Fibroblast of pulmonary artery (primary cell): ENCODE measurements around the gene ARL4D.

ENCODE experiments used
- DNase-seq: peaks from one replicate; pipeline ENCODE4 v3.0.0-alpha.2; 2010; ENCODE audit warnings: low read depth
- H3K4me3 ChIP-seq: replicated peaks from 2 replicates; pipeline ENCODE4 v1.5.1; 2011; ENCODE audit warnings: low read depth, mild to moderate bottlenecking, control low read depth, low read length, moderate library complexity
- TF ChIP-seq, protein P1 (sequence below): IDR thresholded peaks from 2 replicates; pipeline ENCODE4 v1.5.1; 2011; ENCODE audit warnings: mild to moderate bottlenecking, control low read depth, low read length, inconsistent platforms; ENCODE audit errors: missing control alignments

The ARL4D gene

DNA sequence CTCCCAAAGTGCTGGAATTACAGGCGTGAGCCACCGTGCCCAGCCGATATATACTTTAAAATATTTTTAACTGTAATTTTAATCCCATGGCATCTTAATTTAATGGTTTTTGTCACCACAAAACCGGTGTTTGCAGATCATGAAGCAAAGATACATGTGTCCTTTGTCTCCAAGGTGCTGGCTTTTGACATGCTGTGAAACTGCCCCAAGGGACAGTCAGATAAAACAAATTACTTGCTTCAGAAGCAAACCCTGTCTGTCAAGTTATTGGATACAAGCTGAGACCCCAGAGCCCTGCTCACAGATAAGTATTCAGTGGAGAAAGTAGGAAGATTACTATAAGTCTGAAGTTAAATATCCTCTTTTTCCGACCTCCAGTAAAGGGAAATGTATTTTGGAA is 39.8 kb downstream of the ARL4D start:
- no peak overlapping the region for H3K4me3 ChIP-seq
- no peak for DNase-seq
- TF ChIP-seq, protein P1, sequence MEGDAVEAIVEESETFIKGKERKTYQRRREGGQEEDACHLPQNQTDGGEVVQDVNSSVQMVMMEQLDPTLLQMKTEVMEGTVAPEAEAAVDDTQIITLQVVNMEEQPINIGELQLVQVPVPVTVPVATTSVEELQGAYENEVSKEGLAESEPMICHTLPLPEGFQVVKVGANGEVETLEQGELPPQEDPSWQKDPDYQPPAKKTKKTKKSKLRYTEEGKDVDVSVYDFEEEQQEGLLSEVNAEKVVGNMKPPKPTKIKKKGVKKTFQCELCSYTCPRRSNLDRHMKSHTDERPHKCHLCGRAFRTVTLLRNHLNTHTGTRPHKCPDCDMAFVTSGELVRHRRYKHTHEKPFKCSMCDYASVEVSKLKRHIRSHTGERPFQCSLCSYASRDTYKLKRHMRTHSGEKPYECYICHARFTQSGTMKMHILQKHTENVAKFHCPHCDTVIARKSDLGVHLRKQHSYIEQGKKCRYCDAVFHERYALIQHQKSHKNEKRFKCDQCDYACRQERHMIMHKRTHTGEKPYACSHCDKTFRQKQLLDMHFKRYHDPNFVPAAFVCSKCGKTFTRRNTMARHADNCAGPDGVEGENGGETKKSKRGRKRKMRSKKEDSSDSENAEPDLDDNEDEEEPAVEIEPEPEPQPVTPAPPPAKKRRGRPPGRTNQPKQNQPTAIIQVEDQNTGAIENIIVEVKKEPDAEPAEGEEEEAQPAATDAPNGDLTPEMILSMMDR = no peak

DNA sequence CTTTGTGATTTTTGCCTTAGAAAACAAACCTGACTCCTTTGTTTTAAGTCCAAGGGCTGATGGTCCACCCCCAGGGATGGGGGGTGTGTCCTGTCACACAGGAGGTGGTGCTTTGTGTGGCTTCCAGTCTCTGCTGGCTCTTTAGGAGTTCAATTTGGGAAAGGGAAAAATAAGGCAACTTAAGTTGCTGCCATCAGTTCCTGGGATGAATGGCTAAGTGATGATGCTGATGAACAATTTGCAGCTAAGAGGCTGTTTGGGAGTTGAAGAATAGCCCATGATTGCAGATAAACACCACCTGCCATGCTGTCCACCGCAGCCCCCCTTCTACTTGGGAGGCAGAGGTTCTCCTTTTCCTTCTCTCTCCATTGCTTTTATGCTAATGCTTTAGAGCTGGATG is 40.2 kb downstream of the ARL4D start:
- TF ChIP-seq, protein P1 = no peak
- DNase-seq = no peak
- no peak overlapping the region for H3K4me3 ChIP-seq

DNA sequence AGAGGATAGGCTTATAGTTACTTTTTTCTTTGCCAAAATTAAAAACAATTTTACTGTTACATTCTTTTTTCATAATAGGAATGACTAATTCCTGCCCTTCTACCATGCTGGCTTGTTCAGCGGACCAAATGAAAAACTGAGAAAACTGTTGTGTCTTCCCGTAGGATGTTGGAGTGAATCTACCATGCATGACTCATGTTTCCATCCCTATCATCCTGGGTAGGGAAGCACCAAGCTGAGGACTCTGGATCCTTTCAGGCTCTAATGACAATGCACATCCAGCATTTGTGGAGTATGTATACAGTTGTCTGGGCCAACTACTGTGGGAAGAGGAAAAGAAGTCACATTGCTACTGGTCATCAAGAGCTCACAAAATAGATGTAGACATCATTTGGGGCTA is 43.9 kb downstream of the ARL4D start:
- peak; percentile 45 for DNase-seq
- H3K4me3 ChIP-seq = no peak overlapping the region
- TF ChIP-seq, protein P1 = no peak

DNA sequence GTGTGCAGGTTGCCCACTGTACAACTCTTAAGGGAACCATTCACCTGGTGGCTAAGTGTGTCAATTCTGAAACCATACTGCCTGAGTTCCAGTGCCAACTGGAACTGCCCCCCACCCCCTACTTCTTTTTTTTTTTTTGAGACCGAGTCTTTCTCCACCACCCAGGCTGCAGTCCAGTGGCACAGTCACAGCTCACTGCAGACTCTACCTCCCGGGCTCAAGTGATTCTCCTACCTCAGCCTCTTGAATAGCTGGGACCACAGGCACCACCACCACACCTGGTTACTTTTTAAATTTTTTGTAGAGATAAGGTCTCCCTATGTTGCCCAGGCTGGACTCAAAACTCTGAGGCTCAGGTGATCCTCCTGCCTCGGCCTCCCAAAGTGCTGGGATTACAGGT is 44.6 kb downstream of the ARL4D start:
- TF ChIP-seq, protein P1 = no peak
- no peak for DNase-seq
- no peak overlapping the region for H3K4me3 ChIP-seq

DNA sequence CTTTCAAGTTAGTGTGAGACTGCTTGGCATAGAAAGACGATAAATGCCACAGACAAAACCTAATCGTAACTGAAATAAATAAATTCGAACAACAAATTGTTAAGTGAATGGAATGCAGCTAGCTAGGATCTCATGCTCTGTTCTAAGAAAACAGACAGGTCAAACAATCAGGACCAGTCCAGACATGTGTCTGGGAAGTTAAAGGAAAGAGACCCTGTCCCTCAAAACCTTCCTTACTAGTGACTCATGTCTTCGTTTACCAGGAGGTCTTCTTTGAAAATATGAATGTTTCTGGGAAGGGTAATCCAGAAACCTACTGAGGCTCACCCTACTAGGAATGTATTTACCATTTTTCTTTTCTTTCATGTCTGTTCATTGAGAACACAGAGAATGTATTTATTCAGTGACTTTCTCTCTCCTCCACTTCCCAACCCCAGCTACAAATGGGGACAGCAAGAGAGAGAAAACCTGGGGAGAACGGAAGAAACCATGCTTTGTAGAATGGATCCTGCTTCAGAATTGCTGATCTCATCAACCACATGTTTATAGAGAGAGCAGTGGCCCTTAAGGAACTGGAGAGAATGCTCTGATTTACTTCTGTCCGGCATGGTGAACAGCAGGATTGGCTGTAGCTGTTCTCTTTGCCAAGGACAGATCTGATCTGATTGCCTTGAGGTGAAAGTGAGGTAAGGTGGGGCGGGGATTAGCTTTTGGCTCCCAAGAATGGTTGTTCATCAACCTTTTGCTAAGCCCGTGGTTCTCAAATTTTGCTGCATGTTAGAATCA is 45.6 kb downstream of the ARL4D start:
- no peak for DNase-seq
- TF ChIP-seq, protein P1 = no peak
- no peak overlapping the region for H3K4me3 ChIP-seq

DNA sequence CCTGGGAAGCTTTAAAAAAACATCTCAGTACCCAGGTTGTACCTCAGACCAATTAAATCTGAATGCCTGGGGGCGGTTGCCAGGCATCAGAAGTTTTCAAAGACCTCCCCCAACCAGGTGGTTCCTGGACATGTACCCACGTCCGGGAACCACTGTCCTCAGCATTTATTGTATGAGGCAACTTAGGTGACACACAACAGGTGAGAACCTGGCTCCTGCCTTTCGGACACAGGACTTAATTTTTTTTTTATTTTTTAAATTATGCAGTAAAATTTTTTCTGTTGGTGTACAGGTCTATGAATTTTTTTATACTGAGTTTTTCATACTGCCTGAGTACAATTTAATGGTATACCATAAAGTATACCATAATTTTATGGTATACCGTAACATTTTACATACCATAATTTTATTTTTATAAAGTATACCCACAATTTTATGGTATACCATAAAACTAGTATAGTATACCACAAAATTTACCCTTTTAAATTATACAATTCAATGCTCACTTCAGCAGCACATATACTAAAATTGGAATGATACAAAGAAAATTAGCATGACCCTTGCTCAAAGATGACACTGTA is 46.3 kb downstream of the ARL4D start:
- DNase-seq = no peak
- no peak overlapping the region for H3K4me3 ChIP-seq
- TF ChIP-seq, protein P1 = no peak

DNA sequence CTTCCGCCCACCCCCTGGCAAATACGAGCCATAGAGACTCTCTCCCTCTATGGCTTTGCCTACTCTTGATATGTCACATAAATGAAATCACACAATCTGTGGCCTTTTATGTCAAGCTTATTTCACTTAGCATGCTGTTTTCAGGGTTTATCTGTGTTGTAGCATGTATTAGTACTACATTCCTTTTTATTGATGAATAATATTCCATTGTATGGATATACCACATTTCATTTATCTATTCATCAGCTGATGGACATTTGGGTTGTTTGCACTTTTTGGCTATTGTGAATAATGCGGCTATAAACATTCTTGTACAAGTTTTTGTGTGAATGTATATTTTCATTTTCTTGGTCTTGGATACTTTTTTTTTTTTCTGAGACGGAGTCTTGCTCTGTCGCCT is 48.0 kb downstream of the ARL4D start:
- TF ChIP-seq, protein P1 = no peak
- no peak for DNase-seq
- H3K4me3 ChIP-seq = no peak overlapping the region
